Superior temporal gyrus (tissue), 1 donor: ENCODE results near the gene MYL5.
"Not testable (repeated sequence)": the region's sequence is repeated elsewhere in the genome, so short reads cannot be mapped to it uniquely, and the experiment has no call there.

ENCODE experiments used
- DNase-seq: peaks from one replicate; pipeline ENCODE4 v3.0.0-alpha.2; 2016; ENCODE audit errors: extremely low spot score

Gene MYL5

GRCh38 chr4:636628-637159 is 37.6 kb upstream of the MYL5 start:
- DNase-seq = no peak

GRCh38 chr4:637536-638280 is 36.6 kb upstream of the MYL5 start:
- no peak for DNase-seq

- not testable (repeated sequence) for DNase-seq
Observed at GRCh38 chr4:642366-642765, 32.0 kb upstream of the MYL5 start.

- no peak for DNase-seq
Observed at GRCh38 chr4:646460-646859, 27.9 kb upstream of the MYL5 start.

GRCh38 chr4:647481-647880 is 26.9 kb upstream of the MYL5 start:
- DNase-seq = no peak

GRCh38 chr4:648579-649292 is 25.6 kb upstream of the MYL5 start:
- no peak for DNase-seq

- no peak for DNase-seq
Observed at GRCh38 chr4:649293-649625, 25.1 kb upstream of the MYL5 start.

- DNase-seq = no peak
Observed at GRCh38 chr4:649751-650310, 24.5 kb upstream of the MYL5 start.

- no peak for DNase-seq
Observed at GRCh38 chr4:650461-650860, 23.9 kb upstream of the MYL5 start.

GRCh38 chr4:650951-651883 is 23.1 kb upstream of the MYL5 start:
- DNase-seq = peak; percentile 74

- DNase-seq = no peak
Observed at GRCh38 chr4:651884-652642, 22.3 kb upstream of the MYL5 start.

- no peak for DNase-seq
Observed at GRCh38 chr4:653080-653821, 21.1 kb upstream of the MYL5 start.

GRCh38 chr4:653831-654502 is 20.4 kb upstream of the MYL5 start:
- DNase-seq = no peak

GRCh38 chr4:654503-654845 is 19.9 kb upstream of the MYL5 start:
- no peak for DNase-seq

- no peak for DNase-seq
Observed at GRCh38 chr4:654871-655463, 19.4 kb upstream of the MYL5 start.

- DNase-seq = no peak
Observed at GRCh38 chr4:655464-656151, 18.7 kb upstream of the MYL5 start.

- no peak for DNase-seq
Observed at GRCh38 chr4:656436-657337, 17.7 kb upstream of the MYL5 start.

- DNase-seq = no peak
Observed at GRCh38 chr4:657338-657833, 17.0 kb upstream of the MYL5 start.
